HepG2 (cell line): Measurements from ENCODE around the gene INPP5E.

Source experiments
- CEBPB ChIP-seq: IDR thresholded peaks from 2 replicates; pipeline ENCODE4 v1.6.1; 2011; ENCODE audit warnings: low read depth, low read length, improper control_type of control experiment, borderline replicate concordance
- DMTF1 ChIP-seq: sonication (generic); formaldehyde crosslinking; IDR thresholded peaks from 2 replicates; pipeline ENCODE4 v1.4.0; 2020; ENCODE audit warnings: mild to moderate bottlenecking, missing genetic modification reagents
- FOSL2 ChIP-seq: sonication (generic); formaldehyde crosslinking; IDR thresholded peaks from 2 replicates; pipeline ENCODE4 v1.4.0; 2020; ENCODE audit warnings: missing genetic modification reagents
- FOXA1 ChIP-seq, 2 experiments: fragments of 450-650 bp in 1 of 2; sonication (generic) in 1 of 2; formaldehyde crosslinking in 1 of 2; IDR thresholded peaks; 2 replicates each; pipeline versions ENCODE4 v1.4.0 to v1.6.1; 2016 to 2020; ENCODE audit warnings: missing genetic modification reagents in 1 of 2
- GABPA ChIP-seq, 2 experiments: IDR thresholded peaks; 2 replicates each; pipeline ENCODE4 v1.6.1; 2011 to 2016; ENCODE audit warnings: low read depth in 2 of 2, low read length in 1 of 2, missing biosample characterization in 1 of 2, missing genetic modification characterization in 1 of 2
- KDM3A ChIP-seq: IDR thresholded peaks from 2 replicates; pipeline ENCODE4 v1.6.1; 2018; ENCODE audit warnings: low read depth, missing compliant biosample characterization
- SMC3 ChIP-seq: IDR thresholded peaks from 2 replicates; pipeline ENCODE4 v1.6.1; 2011; ENCODE audit warnings: low read length, improper control_type of control experiment
- ZBTB21 ChIP-seq: sonication (generic); formaldehyde crosslinking; IDR thresholded peaks from 2 replicates; pipeline ENCODE4 v1.4.0; 2020; ENCODE audit warnings: missing genetic modification reagents
- ZNF224 ChIP-seq: sonication (generic); formaldehyde crosslinking; IDR thresholded peaks from 2 replicates; pipeline ENCODE4 v1.5.0; 2020; ENCODE audit warnings: mild to moderate bottlenecking, missing genetic modification reagents
- ZNF704 ChIP-seq: sonication (generic); formaldehyde crosslinking; IDR thresholded peaks from 2 replicates; pipeline ENCODE4 v1.8.1; 2023; ENCODE audit warnings: mild to moderate bottlenecking, inconsistent platforms, moderate library complexity, missing genetic modification reagents, borderline replicate concordance
- ZSCAN30 ChIP-seq: sonication (generic); formaldehyde crosslinking; IDR thresholded peaks from 2 replicates; pipeline ENCODE4 v1.5.0; 2020; ENCODE audit warnings: mild to moderate bottlenecking, missing genetic modification reagents
- TF ChIP-seq, protein P1 (sequence below): sonication (generic); formaldehyde crosslinking; IDR thresholded peaks from 2 replicates; pipeline ENCODE4 v1.5.0; 2020; ENCODE audit warnings: mild to moderate bottlenecking, missing genetic modification reagents
- TF ChIP-seq, protein P2 (sequence below): sonication (generic); formaldehyde crosslinking; IDR thresholded peaks from 2 replicates; pipeline ENCODE4 v1.4.0; 2020; ENCODE audit warnings: missing genetic modification reagents

DNA sequence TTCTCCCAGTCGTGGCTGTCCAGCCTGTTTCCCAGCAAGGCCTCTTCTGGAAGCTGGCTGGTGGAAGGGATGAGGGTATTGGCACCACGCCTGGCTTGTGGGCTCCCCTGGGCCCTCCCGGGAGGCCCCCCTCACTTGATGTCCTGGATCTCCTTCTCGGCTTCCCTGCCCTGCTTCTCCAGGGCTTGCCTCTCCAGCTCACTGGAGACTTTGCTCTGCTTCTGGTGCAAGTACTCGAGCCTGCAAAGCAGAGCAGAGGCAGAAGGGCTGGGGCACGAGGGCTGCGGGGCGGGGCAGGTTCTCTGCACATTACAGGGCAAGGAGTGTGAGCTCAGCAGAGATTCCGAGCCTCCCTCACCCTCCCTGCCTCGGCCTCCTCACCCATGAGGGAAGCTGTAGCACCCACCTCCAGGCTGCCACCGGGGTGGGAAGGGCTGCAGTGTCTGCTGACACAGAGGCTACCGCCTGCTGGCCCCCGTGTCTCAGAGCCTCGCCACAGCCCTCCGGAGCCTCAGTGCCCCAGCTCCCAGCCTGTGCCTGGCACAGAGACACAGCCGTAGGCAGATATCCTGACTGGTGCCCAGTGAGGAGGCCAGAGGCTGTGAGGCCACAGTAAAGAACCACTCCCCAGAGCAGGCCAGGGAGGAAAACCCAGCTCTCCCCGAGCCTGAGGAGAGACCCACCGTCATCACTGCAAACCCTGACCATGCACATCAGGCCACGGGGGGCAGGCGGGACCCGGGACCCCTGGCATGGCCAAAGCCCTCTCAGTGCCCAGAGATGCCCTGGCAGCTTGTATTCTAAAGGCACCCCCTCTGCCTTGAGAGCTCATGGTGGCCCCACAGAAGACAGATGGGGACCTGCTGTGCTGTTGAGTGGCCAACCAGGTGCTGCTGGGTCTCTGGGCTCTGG is 46.9 kb downstream of the INPP5E start:
- TF ChIP-seq ZNF704 (CRISPR knock-in tag) (no peak), ZNF224 (CRISPR knock-in tag) (no peak), ZSCAN30 (no peak), CEBPB (no peak), KDM3A (CRISPR knock-in tag) (no peak), GABPA (IDR thresholded peaks at IDR 0.05; ENCODE audit: low read depth, low read length) (no peak), GABPA (CRISPR knock-in tag; IDR thresholded peaks at IDR 0.05; ENCODE audit: low read depth) (no peak), SMC3 (no peak), ZBTB21 (CRISPR knock-in tag) (no peak), FOSL2 (CRISPR knock-in tag) (no peak), DMTF1 (CRISPR knock-in tag) (no peak), FOXA1 (IDR thresholded peaks at IDR 0.05) (no peak), FOXA1 (CRISPR knock-in tag; IDR thresholded peaks at IDR 0.05) (no peak)
- TF ChIP-seq, protein P1, sequence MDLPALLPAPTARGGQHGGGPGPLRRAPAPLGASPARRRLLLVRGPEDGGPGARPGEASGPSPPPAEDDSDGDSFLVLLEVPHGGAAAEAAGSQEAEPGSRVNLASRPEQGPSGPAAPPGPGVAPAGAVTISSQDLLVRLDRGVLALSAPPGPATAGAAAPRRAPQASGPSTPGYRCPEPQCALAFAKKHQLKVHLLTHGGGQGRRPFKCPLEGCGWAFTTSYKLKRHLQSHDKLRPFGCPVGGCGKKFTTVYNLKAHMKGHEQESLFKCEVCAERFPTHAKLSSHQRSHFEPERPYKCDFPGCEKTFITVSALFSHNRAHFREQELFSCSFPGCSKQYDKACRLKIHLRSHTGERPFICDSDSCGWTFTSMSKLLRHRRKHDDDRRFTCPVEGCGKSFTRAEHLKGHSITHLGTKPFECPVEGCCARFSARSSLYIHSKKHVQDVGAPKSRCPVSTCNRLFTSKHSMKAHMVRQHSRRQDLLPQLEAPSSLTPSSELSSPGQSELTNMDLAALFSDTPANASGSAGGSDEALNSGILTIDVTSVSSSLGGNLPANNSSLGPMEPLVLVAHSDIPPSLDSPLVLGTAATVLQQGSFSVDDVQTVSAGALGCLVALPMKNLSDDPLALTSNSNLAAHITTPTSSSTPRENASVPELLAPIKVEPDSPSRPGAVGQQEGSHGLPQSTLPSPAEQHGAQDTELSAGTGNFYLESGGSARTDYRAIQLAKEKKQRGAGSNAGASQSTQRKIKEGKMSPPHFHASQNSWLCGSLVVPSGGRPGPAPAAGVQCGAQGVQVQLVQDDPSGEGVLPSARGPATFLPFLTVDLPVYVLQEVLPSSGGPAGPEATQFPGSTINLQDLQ (CRISPR knock-in tag) = no peak
- TF ChIP-seq, protein P2, sequence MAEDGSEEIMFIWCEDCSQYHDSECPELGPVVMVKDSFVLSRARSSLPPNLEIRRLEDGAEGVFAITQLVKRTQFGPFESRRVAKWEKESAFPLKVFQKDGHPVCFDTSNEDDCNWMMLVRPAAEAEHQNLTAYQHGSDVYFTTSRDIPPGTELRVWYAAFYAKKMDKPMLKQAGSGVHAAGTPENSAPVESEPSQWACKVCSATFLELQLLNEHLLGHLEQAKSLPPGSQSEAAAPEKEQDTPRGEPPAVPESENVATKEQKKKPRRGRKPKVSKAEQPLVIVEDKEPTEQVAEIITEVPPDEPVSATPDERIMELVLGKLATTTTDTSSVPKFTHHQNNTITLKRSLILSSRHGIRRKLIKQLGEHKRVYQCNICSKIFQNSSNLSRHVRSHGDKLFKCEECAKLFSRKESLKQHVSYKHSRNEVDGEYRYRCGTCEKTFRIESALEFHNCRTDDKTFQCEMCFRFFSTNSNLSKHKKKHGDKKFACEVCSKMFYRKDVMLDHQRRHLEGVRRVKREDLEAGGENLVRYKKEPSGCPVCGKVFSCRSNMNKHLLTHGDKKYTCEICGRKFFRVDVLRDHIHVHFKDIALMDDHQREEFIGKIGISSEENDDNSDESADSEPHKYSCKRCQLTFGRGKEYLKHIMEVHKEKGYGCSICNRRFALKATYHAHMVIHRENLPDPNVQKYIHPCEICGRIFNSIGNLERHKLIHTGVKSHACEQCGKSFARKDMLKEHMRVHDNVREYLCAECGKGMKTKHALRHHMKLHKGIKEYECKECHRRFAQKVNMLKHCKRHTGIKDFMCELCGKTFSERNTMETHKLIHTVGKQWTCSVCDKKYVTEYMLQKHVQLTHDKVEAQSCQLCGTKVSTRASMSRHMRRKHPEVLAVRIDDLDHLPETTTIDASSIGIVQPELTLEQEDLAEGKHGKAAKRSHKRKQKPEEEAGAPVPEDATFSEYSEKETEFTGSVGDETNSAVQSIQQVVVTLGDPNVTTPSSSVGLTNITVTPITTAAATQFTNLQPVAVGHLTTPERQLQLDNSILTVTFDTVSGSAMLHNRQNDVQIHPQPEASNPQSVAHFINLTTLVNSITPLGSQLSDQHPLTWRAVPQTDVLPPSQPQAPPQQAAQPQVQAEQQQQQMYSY (CRISPR knock-in tag) = no peak
